Activated gamma-delta T cell (primary cell): ENCODE data around the gene ABHD17B.

Experiments
- DNase-seq: peaks from one replicate; lab custom pipeline; 2025; lab: John Stamatoyannopoulos, UW

Gene ABHD17B

GRCh38 chr9:71878327-71879274 lies 32.4 kb downstream of the ABHD17B start:
- no peak for DNase-seq

- DNase-seq = no peak
Observed at GRCh38 chr9:71876829-71877228, 34.2 kb downstream of the ABHD17B start.

- DNase-seq = no peak
Observed at GRCh38 chr9:71876106-71876505, 34.9 kb downstream of the ABHD17B start.

GRCh38 chr9:71875345-71875744 lies 35.6 kb downstream of the ABHD17B start:
- DNase-seq = no peak

GRCh38 chr9:71863631-71864030 lies 47.4 kb downstream of the ABHD17B start:
- no peak for DNase-seq

- DNase-seq = no peak
Observed at GRCh38 chr9:71861618-71862017, 49.4 kb downstream of the ABHD17B start.

GRCh38 chr9:71859939-71860338 lies 51.1 kb downstream of the ABHD17B start:
- no peak for DNase-seq

- DNase-seq = no peak
Observed at GRCh38 chr9:71858812-71859211, 52.2 kb downstream of the ABHD17B start.

GRCh38 chr9:71858102-71858798 lies 52.7 kb downstream of the ABHD17B start:
- DNase-seq = no peak

- no peak for DNase-seq
Observed at GRCh38 chr9:71857159-71857558, 53.8 kb downstream of the ABHD17B start.

GRCh38 chr9:71854811-71855210 lies 56.2 kb downstream of the ABHD17B start:
- DNase-seq = no peak

GRCh38 chr9:71853084-71853483 lies 57.9 kb downstream of the ABHD17B start:
- no peak for DNase-seq

- no peak for DNase-seq
Observed at GRCh38 chr9:71850996-71851395, 60.0 kb downstream of the ABHD17B start.

GRCh38 chr9:71847892-71848291 lies 63.1 kb downstream of the ABHD17B start:
- no peak for DNase-seq

- no peak for DNase-seq
Observed at GRCh38 chr9:71844808-71845207, 66.2 kb downstream of the ABHD17B start.

GRCh38 chr9:71839668-71840067 lies 71.3 kb downstream of the ABHD17B start:
- no peak for DNase-seq

- no peak for DNase-seq
Observed at GRCh38 chr9:71835596-71835995, 75.4 kb downstream of the ABHD17B start.

- DNase-seq = no peak
Observed at GRCh38 chr9:71830929-71831328, 80.1 kb downstream of the ABHD17B start.

GRCh38 chr9:71830153-71830552 lies 80.8 kb downstream of the ABHD17B start:
- DNase-seq = no peak

GRCh38 chr9:71826279-71826678 lies 84.7 kb downstream of the ABHD17B start:
- no peak for DNase-seq

GRCh38 chr9:71824257-71824656 lies 86.7 kb downstream of the ABHD17B start:
- no peak for DNase-seq

GRCh38 chr9:71822935-71823334 lies 88.1 kb downstream of the ABHD17B start:
- no peak for DNase-seq

GRCh38 chr9:71822456-71822855 lies 88.5 kb downstream of the ABHD17B start:
- DNase-seq = no peak
